Mesothelial cell of epicardium (in vitro differentiated cells): ENCODE results near the gene CDC42EP5. TPM values are rescaled to one million over a fixed set of nuclear protein-coding genes. Genes with fewer than 3 reads are reported as not detected.

Source experiments
- DNase-seq, 2 experiments: peaks; one replicate each; pipeline ENCODE4 v3.0.0; 2021; ENCODE audit warnings: low spot score in 2 of 2; ENCODE audit not compliant: unreplicated experiment in 2 of 2
- H3K27ac Mint-ChIP-seq: 2 replicates; pipeline ENCODE4 v1.8.0; 2021; ENCODE audit warnings: mixed read lengths
- H3K27me3 Mint-ChIP-seq: 2 replicates; pipeline ENCODE4 v1.8.0; 2021; ENCODE audit warnings: low read depth, mixed read lengths
- H3K36me3 Mint-ChIP-seq: 2 replicates; pipeline ENCODE4 v1.8.0; 2021; ENCODE audit warnings: mixed read lengths
- H3K4me1 Mint-ChIP-seq: 2 replicates; pipeline ENCODE4 v1.8.0; 2021; ENCODE audit warnings: mixed read lengths
- H3K4me3 Mint-ChIP-seq: 2 replicates; pipeline ENCODE4 v1.8.0; 2021; ENCODE audit warnings: mild to moderate bottlenecking, moderate library complexity, mixed read lengths
- H3K9me3 Mint-ChIP-seq: 2 replicates; pipeline ENCODE4 v1.8.0; 2021; ENCODE audit warnings: mixed read lengths
- CTCF ChIP-seq: fragments of 200-600 bp; sonication (generic); IDR thresholded peaks from one replicate; pipeline ENCODE4 v1.5.0; 2021; ENCODE audit warnings: antibody characterized with exemption; ENCODE audit not compliant: unreplicated experiment
- total RNA-seq: library from RNA; stranded (reverse); gene quantifications from 3 replicates; pipeline ENCODE4 v1.2.1, GENCODE V29; 2021

CDC42EP5 gene
- total RNA-seq, 1 donor from 2014 or later, result 126 TPM

- peaks cover 17% of the 10 kb centered on the region for H3K4me1 Mint-ChIP-seq
- no peak for DNase-seq
- no peak for TF ChIP-seq CTCF
- H3K4me3 Mint-ChIP-seq, result no peak overlapping the region
- H3K27me3 Mint-ChIP-seq, result peaks cover 77% of the 10 kb centered on the region
- no peaks in the 10 kb centered on the region for H3K36me3 Mint-ChIP-seq
- H3K27ac Mint-ChIP-seq, result no peak overlapping the region
- no peaks in the 10 kb centered on the region for H3K9me3 Mint-ChIP-seq
Observed at GRCh38 chr19:54425382-54425723, 47.7 kb downstream of the CDC42EP5 start.

- no peaks in the 10 kb centered on the region for H3K36me3 Mint-ChIP-seq
- peaks cover 79% of the 10 kb centered on the region for H3K27me3 Mint-ChIP-seq
- peaks cover 16% of the 10 kb centered on the region for H3K4me1 Mint-ChIP-seq
- H3K9me3 Mint-ChIP-seq, result no peaks in the 10 kb centered on the region
- TF ChIP-seq CTCF, result no peak
- H3K4me3 Mint-ChIP-seq, result no peak overlapping the region
- no peak for DNase-seq
- H3K27ac Mint-ChIP-seq, result no peak overlapping the region
Observed at GRCh38 chr19:54424660-54425381, 48.3 kb downstream of the CDC42EP5 start.

- H3K36me3 Mint-ChIP-seq, result no peaks in the 10 kb centered on the region
- no peak for DNase-seq
- H3K27ac Mint-ChIP-seq, result no peak overlapping the region
- TF ChIP-seq CTCF, result no peak
- peaks cover 17% of the 10 kb centered on the region for H3K4me1 Mint-ChIP-seq
- peaks cover 83% of the 10 kb centered on the region for H3K27me3 Mint-ChIP-seq
- H3K4me3 Mint-ChIP-seq, result no peak overlapping the region
- no peaks in the 10 kb centered on the region for H3K9me3 Mint-ChIP-seq
Observed at GRCh38 chr19:54424201-54424600, 48.9 kb downstream of the CDC42EP5 start.

- no peak overlapping the region for H3K4me3 Mint-ChIP-seq
- peaks cover 18% of the 10 kb centered on the region for H3K4me1 Mint-ChIP-seq
- no peaks in the 10 kb centered on the region for H3K36me3 Mint-ChIP-seq
- no peaks in the 10 kb centered on the region for H3K9me3 Mint-ChIP-seq
- no peak overlapping the region for H3K27ac Mint-ChIP-seq
- no peak for DNase-seq
- TF ChIP-seq CTCF, result no peak
- H3K27me3 Mint-ChIP-seq, result peaks cover 86% of the 10 kb centered on the region
Observed at GRCh38 chr19:54422136-54422535, 51.0 kb downstream of the CDC42EP5 start.

- Mint-ChIP-seq H3K27me3 (peaks cover 86% of the 10 kb centered on the region), H3K4me3 (no peak overlapping the region), H3K27ac (no peak overlapping the region), H3K36me3 (no peaks in the 10 kb centered on the region), H3K4me1 (peaks cover 18% of the 10 kb centered on the region), H3K9me3 (no peaks in the 10 kb centered on the region)
- DNase-seq, result no peak
- no peak for TF ChIP-seq CTCF
Observed at GRCh38 chr19:54421521-54421920, 51.6 kb downstream of the CDC42EP5 start.

GRCh38 chr19:54421169-54421516 lies 52.0 kb downstream of the CDC42EP5 start:
- H3K4me3 Mint-ChIP-seq, result no peak overlapping the region
- no peak overlapping the region for H3K27ac Mint-ChIP-seq
- H3K27me3 Mint-ChIP-seq, result peaks cover 86% of the 10 kb centered on the region
- H3K36me3 Mint-ChIP-seq, result no peaks in the 10 kb centered on the region
- DNase-seq, result no peak
- peaks cover 18% of the 10 kb centered on the region for H3K4me1 Mint-ChIP-seq
- no peaks in the 10 kb centered on the region for H3K9me3 Mint-ChIP-seq
- TF ChIP-seq CTCF, result no peak
